Measurements from ENCODE around the gene MASP1. TPM values are rescaled to one million over a fixed set of nuclear protein-coding genes. Genes with fewer than 3 reads are reported as not detected.

The MASP1 gene
- total RNA-seq, 1 experiment from 2014 or later = not detected

GRCh38 chr3:187257471-187257870 lies 34.1 kb downstream of the MASP1 start:
- ATAC-seq (no peak), DNase-seq (ENCODE audit: low read depth, low spot score) (no peak)
- H3K27me3 ChIP-seq (ENCODE audit: control insufficient read depth, insufficient read depth, low read length) = peaks cover 8% of the 10 kb centered on the region; the same call in 1 of the 2 replicates
- POLR2A ChIA-PET = no interaction called here
- H3K4me1 ChIP-seq (ENCODE audit: control insufficient read depth, insufficient read depth, low read length) = no peaks in the 10 kb centered on the region
- in situ Hi-C loops (cut with HindIII; ENCODE audit: low pct_unique_long_range_greater_than_20kb, low sequenced_read_pairs) = no loop called here
- TF ChIP-seq, protein P1, sequence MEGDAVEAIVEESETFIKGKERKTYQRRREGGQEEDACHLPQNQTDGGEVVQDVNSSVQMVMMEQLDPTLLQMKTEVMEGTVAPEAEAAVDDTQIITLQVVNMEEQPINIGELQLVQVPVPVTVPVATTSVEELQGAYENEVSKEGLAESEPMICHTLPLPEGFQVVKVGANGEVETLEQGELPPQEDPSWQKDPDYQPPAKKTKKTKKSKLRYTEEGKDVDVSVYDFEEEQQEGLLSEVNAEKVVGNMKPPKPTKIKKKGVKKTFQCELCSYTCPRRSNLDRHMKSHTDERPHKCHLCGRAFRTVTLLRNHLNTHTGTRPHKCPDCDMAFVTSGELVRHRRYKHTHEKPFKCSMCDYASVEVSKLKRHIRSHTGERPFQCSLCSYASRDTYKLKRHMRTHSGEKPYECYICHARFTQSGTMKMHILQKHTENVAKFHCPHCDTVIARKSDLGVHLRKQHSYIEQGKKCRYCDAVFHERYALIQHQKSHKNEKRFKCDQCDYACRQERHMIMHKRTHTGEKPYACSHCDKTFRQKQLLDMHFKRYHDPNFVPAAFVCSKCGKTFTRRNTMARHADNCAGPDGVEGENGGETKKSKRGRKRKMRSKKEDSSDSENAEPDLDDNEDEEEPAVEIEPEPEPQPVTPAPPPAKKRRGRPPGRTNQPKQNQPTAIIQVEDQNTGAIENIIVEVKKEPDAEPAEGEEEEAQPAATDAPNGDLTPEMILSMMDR (IDR thresholded peaks at IDR 0.05) = no peak
- TF ChIP-seq POLR2AphosphoS5 (IDR thresholded peaks at IDR 0.05; ENCODE audit: low read depth, low read length) = no peak
- no peak for TF ChIP-seq SIN3A (IDR thresholded peaks at IDR 0.05; ENCODE audit: borderline replicate concordance, insufficient read depth, low read depth, low read length)
- TF ChIP-seq TCF7L2 (IDR thresholded peaks at IDR 0.05; ENCODE audit: low read depth, low read length) = no peak
- TF ChIP-seq, protein P2, sequence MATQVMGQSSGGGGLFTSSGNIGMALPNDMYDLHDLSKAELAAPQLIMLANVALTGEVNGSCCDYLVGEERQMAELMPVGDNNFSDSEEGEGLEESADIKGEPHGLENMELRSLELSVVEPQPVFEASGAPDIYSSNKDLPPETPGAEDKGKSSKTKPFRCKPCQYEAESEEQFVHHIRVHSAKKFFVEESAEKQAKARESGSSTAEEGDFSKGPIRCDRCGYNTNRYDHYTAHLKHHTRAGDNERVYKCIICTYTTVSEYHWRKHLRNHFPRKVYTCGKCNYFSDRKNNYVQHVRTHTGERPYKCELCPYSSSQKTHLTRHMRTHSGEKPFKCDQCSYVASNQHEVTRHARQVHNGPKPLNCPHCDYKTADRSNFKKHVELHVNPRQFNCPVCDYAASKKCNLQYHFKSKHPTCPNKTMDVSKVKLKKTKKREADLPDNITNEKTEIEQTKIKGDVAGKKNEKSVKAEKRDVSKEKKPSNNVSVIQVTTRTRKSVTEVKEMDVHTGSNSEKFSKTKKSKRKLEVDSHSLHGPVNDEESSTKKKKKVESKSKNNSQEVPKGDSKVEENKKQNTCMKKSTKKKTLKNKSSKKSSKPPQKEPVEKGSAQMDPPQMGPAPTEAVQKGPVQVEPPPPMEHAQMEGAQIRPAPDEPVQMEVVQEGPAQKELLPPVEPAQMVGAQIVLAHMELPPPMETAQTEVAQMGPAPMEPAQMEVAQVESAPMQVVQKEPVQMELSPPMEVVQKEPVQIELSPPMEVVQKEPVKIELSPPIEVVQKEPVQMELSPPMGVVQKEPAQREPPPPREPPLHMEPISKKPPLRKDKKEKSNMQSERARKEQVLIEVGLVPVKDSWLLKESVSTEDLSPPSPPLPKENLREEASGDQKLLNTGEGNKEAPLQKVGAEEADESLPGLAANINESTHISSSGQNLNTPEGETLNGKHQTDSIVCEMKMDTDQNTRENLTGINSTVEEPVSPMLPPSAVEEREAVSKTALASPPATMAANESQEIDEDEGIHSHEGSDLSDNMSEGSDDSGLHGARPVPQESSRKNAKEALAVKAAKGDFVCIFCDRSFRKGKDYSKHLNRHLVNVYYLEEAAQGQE (IDR thresholded peaks at IDR 0.05; ENCODE audit: insufficient read depth in 1 of 2, low read depth in 2 of 2, low read length in 1 of 2) = no peak
- H3K4me3 ChIP-seq (ENCODE audit: low read depth in 2 of 2, low read length in 2 of 2) = no peak overlapping the region
- H3K27ac ChIP-seq (ENCODE audit: low read length) = no peak overlapping the region
- CTCF ChIA-PET = no interaction called here
- no TSS peak for BruUV-seq (replicated peaks)
- H3K36me3 ChIP-seq (ENCODE audit: control insufficient read depth, insufficient read depth, low read length) = no peaks in the 10 kb centered on the region
- intact Hi-C loops (cut with micrococcal nuclease; ENCODE audit: unreplicated experiment) = no loop called here
- H3K9me3 ChIP-seq (ENCODE audit: control insufficient read depth, insufficient read depth, low read depth, low read length) = no peaks in the 10 kb centered on the region; the same call in 1 of the 2 replicates

GRCh38 chr3:187256051-187256616 lies 35.4 kb downstream of the MASP1 start:
- Histone ChIP-seq H3K9me3 (ENCODE audit: control insufficient read depth, insufficient read depth, low read depth, low read length) (no peaks in the 10 kb centered on the region), H3K27ac (ENCODE audit: low read length) (no peak overlapping the region), H3K27me3 (ENCODE audit: control insufficient read depth, insufficient read depth, low read length) (no peaks in the 10 kb centered on the region; the same call in 1 of the 2 replicates), H3K4me1 (ENCODE audit: control insufficient read depth, insufficient read depth, low read length) (no peaks in the 10 kb centered on the region), H3K36me3 (ENCODE audit: control insufficient read depth, insufficient read depth, low read length) (no peaks in the 10 kb centered on the region), H3K4me3 (ENCODE audit: low read depth in 2 of 2, low read length in 2 of 2) (no peak overlapping the region)
- ChIA-PET POLR2A (no interaction called here), CTCF (no interaction called here)
- DNase-seq (ENCODE audit: low read depth, low spot score) = no peak
- no peak for ATAC-seq
- TF ChIP-seq, protein P2 (IDR thresholded peaks at IDR 0.05; ENCODE audit: insufficient read depth in 1 of 2, low read depth in 2 of 2, low read length in 1 of 2) = no peak
- TF ChIP-seq POLR2AphosphoS5 (IDR thresholded peaks at IDR 0.05; ENCODE audit: low read depth, low read length) (no peak), TCF7L2 (IDR thresholded peaks at IDR 0.05; ENCODE audit: low read depth, low read length) (no peak), SIN3A (IDR thresholded peaks at IDR 0.05; ENCODE audit: borderline replicate concordance, insufficient read depth, low read depth, low read length) (no peak)
- TF ChIP-seq, protein P1 (IDR thresholded peaks at IDR 0.05) = no peak
- in situ Hi-C loops (cut with HindIII; ENCODE audit: low pct_unique_long_range_greater_than_20kb, low sequenced_read_pairs) = no loop called here
- intact Hi-C loops (cut with micrococcal nuclease; ENCODE audit: unreplicated experiment) = no loop called here
- BruUV-seq (replicated peaks) = no TSS peak
